ENCODE results near the gene CCK. TPM values are rescaled to one million over a fixed set of nuclear protein-coding genes. Genes with fewer than 3 reads are reported as not detected.

The CCK gene
- total RNA-seq, 1 experiment from 2014 or later: 0.21 TPM

- no peak for DNase-seq (ENCODE audit: low read depth, low spot score)
- in situ Hi-C loops (cut with HindIII; ENCODE audit: low pct_unique_long_range_greater_than_20kb, low sequenced_read_pairs): no loop called here
Measured at GRCh38 chr3:42235532-42235931, 30.5 kb downstream of the CCK start.

GRCh38 chr3:42230860-42231259 is 35.1 kb downstream of the CCK start:
- in situ Hi-C loops (cut with HindIII; ENCODE audit: low pct_unique_long_range_greater_than_20kb, low sequenced_read_pairs): no loop called here
- no peak for DNase-seq (ENCODE audit: low read depth, low spot score)

- DNase-seq (ENCODE audit: low read depth, low spot score): peak; percentile 76
- in situ Hi-C loops (cut with HindIII; ENCODE audit: low pct_unique_long_range_greater_than_20kb, low sequenced_read_pairs): no loop called here
Measured at GRCh38 chr3:42229942-42230688, 35.9 kb downstream of the CCK start.

GRCh38 chr3:42229266-42229941 is 36.6 kb downstream of the CCK start:
- DNase-seq (ENCODE audit: low read depth, low spot score): no peak
- in situ Hi-C loops (cut with HindIII; ENCODE audit: low pct_unique_long_range_greater_than_20kb, low sequenced_read_pairs): no loop called here

DNA sequence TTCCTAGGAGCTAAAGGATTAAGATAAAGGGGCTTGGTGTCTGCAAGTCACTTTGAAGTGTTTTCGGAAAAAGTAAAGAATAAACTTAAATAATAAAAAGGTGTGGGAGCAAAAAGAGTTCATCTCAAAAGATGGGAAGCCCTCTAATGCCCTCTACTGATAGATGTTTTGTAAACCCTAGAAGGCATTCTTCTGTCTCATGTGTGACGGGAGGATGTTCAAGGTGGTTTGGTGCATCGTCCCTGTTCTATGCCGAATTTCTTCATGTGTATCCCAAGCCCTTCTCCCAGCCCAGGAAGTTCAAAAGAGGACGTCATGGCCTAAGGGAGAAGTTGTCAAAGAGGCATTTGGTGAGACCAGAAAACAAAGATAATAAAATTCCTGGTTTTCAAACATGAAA is 37.2 kb downstream of the CCK start:
- in situ Hi-C loops (cut with HindIII; ENCODE audit: low pct_unique_long_range_greater_than_20kb, low sequenced_read_pairs): no loop called here
- peak; percentile 62 for DNase-seq (ENCODE audit: low read depth, low spot score)

- peak; percentile 11 for DNase-seq (ENCODE audit: low read depth, low spot score)
- in situ Hi-C loops (cut with HindIII; ENCODE audit: low pct_unique_long_range_greater_than_20kb, low sequenced_read_pairs): no loop called here
Measured at GRCh38 chr3:42226470-42227425, 39.2 kb downstream of the CCK start.

- in situ Hi-C loops (cut with HindIII; ENCODE audit: low pct_unique_long_range_greater_than_20kb, low sequenced_read_pairs): no loop called here
Measured at GRCh38 chr3:42225486-42226363, 40.3 kb downstream of the CCK start.

GRCh38 chr3:42224658-42225421 is 41.1 kb downstream of the CCK start:
- in situ Hi-C loops (cut with HindIII; ENCODE audit: low pct_unique_long_range_greater_than_20kb, low sequenced_read_pairs): no loop called here
- DNase-seq (ENCODE audit: low read depth, low spot score): peak; percentile 50

More at GRCh38 chr3:42225486-42226363, 40.3 kb downstream of the CCK start:
- DNase-seq (ENCODE audit: low read depth, low spot score): no peak

DNA sequence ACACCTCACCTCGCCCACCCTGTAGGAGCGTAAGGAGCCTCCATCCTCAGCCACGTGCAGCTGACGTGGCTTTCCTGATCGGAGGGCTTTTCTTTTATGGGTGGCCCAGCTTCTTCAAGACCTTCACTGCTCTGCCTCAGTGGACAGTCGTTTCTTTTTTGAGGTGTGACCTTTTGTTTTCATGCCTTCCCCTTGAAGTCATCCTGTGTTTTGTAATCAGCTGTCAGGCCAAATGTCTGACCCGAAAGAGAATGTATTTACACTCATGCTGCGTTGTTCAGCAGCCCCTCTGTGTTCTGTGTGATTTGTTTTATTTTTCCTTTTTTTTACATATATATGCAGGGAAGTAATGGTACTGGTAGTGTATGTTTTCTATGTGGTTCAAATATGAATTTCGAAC is 41.8 kb downstream of the CCK start:
- in situ Hi-C loops (cut with HindIII; ENCODE audit: low pct_unique_long_range_greater_than_20kb, low sequenced_read_pairs): no loop called here
- DNase-seq (ENCODE audit: low read depth, low spot score): no peak

GRCh38 chr3:42222942-42223693 is 42.9 kb downstream of the CCK start:
- DNase-seq (ENCODE audit: low read depth, low spot score): no peak
- in situ Hi-C loops (cut with HindIII; ENCODE audit: low pct_unique_long_range_greater_than_20kb, low sequenced_read_pairs): no loop called here

DNA sequence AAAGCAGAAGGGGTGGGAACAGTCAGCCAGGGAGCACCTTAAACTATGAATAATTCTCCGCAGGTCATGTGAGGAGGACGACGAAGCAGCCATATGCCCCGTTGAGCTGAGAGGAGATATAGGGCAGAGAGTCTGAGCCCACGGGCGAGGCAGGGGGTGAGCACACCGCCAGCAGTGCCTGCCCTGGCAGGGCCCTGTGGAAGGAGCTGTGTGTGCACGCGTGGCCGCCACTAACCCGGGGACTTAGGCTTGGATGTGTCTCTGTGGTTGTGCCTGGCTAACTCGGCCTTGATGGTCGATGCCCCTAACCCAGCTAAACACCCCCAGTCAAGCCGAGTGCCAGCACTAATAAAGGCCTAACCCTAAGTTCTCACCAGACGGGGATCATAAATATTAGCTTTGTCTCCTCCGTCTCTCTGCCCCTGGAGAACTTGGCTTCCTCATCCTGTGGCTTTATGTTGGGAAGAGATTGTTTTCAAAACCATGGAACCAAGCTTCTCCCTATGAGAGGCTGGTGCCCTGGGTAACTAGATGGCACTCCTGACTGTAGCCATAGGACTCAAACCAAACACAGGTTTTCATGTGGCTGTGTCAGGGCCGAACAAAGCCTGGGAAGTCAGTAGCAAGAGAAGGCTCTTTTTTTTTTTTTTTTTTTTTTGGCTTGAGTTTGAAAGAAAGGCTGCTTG is 45.4 kb downstream of the CCK start:
- DNase-seq (ENCODE audit: low read depth, low spot score): no peak
- in situ Hi-C loops (cut with HindIII; ENCODE audit: low pct_unique_long_range_greater_than_20kb, low sequenced_read_pairs): no loop called here

GRCh38 chr3:42216931-42217333 is 49.1 kb downstream of the CCK start:
- in situ Hi-C loops (cut with HindIII; ENCODE audit: low pct_unique_long_range_greater_than_20kb, low sequenced_read_pairs): no loop called here
- DNase-seq (ENCODE audit: low read depth, low spot score): no peak

- no peak for DNase-seq (ENCODE audit: low read depth, low spot score)
- in situ Hi-C loops (cut with HindIII; ENCODE audit: low pct_unique_long_range_greater_than_20kb, low sequenced_read_pairs): no loop called here
Measured at GRCh38 chr3:42216302-42216701, 49.7 kb downstream of the CCK start.

GRCh38 chr3:42214565-42215283 is 51.3 kb downstream of the CCK start:
- no peak for DNase-seq (ENCODE audit: low read depth, low spot score)

GRCh38 chr3:42214064-42214463 is 51.9 kb downstream of the CCK start:
- in situ Hi-C loops (cut with HindIII; ENCODE audit: low pct_unique_long_range_greater_than_20kb, low sequenced_read_pairs): no loop called here
- DNase-seq (ENCODE audit: low read depth, low spot score): no peak

More at GRCh38 chr3:42214565-42215283, 51.3 kb downstream of the CCK start:
- in situ Hi-C loops (cut with HindIII; ENCODE audit: low pct_unique_long_range_greater_than_20kb, low sequenced_read_pairs): no loop called here
